ENCODE measurements around the gene RAB34.

RAB34 gene

DNA sequence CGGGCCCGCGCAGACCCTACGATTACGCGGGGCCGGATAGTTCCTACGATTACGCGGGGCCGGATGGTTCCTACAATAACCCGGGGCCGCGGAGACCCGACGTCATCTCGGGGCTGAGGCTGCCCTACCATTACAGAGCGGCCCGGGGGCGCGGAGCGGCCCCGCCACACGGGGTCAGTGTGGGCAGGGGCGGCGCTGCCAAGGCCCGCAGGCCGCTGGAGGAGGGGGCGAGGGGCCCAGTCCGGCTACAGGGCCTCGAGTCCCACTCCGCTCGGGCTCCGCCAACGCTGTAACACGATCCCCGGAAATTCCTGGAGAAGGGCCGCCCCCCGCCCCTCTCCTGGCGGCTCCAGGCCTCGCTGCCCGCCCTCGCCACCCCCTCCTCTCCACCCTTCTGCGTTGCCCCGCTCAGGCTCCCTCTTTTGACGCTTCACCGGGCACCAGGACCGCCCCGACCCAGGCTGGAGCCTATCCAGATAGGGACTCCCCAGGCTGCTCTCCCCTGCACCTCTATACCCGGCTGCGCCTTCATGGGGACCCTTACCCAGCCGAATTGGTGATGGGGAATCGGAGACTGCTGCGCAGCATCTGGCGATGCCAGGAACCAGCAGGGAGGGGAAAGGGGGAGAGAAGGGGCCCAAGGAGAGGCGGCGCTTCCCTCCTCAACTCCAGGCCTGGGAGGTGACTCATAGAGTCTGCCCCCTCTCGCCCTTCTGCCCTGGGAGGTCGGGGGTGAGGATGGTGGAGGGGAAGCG is at the start of gene RAB34:
TSS of gene RAB34 (minus strand) at position 291 of the 755 bp plus-strand sequence. CDS start 602 bp downstream, outside the sequence.
- no peak for DNase-seq (ENCODE audit: low spot score)

- DNase-seq (ENCODE audit: low spot score) = no peak
Observed at GRCh38 chr17:28765038-28765437, 47.4 kb upstream of the RAB34 start.

DNA sequence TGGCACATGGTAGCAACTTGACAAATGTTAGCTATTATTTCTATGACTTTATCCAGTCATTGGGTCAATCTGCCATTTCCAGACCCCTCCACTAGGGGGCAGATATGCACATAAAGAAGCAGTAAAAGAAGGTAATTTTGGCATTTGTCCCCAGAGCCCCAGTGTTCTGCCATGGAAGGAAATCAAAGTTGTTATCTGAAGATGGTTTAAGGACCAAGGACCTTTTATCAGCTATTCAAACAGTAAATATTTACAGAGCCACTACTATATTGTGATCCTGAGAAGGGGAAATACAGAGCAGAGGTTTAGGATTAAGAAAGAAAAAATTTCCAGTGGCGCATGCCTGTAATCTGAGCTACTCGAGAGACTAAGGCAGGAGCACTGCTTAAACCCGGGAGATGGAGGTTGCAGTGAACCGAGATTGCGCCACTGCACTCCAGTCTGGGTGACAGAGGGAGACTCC is 46.2 kb upstream of the RAB34 start:
- DNase-seq (ENCODE audit: low spot score) = peak; percentile 74

- DNase-seq (ENCODE audit: low spot score) = no peak
Observed at GRCh38 chr17:28763137-28763799, 45.6 kb upstream of the RAB34 start.

- DNase-seq (ENCODE audit: low spot score) = peak; percentile 70
Observed at GRCh38 chr17:28760601-28761562, 43.2 kb upstream of the RAB34 start.

DNA sequence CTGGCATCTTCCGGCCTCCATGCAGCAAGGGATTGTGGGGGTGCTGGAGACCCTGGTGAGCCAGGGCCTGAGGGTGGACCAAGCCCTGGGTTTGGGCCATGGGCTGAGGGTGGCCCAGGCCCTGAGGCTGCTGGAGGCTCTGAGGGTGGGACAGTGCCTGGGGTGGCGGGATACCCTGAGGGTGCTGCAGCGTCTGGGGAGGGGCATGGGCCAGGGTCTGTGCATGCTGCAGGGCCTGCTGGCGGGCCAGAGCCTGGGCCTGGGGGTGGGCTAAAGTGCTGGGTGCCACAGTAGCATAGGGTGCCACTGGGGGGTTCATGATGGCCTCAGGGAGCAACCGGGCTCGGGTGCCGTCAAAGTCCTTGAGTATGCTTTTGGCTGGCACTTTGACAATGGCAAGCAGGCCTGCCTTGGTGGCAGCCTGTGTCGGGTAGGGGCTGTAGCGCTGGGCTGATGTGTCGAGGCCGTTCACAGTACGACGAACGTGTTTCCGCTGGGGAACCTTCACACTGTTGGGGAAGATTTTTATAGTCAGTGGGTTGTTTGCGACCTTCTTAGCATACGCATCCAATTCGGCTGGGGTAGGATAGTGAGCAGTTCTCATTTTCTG is 41.7 kb upstream of the RAB34 start:
- DNase-seq (ENCODE audit: low spot score) = no peak

DNA sequence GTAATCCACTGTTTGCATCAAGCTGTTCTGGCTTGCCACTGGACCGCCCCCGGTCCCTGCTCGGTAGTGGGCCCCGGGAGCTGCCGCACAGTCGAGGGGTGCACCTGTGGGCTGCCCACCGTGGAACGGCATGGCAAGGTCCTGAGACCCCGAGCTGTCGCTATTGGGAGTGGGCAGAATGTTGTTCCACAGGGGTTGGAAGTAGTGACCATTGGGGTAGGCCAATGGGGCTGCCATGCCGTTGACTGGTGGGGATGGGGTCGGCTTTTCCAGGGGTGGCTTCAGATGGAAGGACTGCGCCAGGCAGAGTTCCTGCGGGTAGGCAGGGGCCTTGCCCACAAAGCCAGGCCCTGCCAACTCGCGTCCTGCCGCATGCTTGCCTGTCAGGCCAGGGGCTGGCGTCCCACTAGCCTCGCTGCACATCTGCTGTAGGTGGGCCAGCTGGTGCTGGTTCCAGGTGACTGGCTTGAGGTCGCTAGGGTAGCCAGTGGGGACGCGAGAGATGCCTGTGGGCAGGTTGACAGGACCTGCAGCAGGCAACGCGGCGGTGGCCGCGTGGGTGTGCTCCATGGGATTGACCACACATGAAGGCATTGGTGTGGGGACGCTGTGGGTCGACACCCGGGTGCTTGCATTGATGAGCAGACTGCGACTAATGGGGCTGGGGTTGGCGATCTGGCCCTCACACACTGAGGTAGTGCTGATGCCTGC is 40.9 kb upstream of the RAB34 start:
- no peak for DNase-seq (ENCODE audit: low spot score)

DNA sequence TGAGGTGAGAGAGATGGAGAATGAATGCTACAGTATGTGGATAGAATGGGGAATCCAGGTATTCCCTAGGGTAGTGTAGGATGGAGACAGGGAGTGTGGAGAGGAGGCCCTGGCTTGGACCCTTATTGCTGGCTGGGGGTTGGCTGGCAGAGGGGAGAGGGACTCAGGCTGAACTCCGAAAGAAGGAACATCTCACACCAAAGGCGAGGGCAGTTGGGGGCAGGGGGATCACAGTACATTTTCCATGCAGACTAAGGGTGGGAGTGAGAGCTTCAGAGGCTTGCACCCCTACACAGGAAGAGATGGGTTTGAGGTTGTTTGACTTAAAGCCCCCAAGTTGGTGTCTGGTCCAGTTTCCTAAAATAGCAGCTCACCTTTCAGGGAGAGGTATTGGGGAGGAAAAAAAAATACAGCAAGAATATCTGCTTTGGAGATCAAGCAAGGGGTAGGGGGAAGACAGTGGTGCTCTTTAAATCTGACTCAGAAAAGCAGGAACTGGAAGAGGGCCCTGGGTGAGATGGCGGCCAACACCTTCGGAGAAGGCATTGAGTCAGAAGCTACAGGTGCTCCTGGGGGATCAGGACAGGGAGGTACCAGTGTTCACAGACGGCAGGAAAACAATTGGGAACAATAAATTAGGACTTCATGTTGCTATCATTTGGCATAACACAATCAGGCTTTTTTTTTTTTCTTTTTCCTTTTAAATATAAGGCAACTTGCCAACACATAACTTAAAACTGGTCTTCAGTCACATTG is 38.6 kb upstream of the RAB34 start:
- DNase-seq (ENCODE audit: low spot score) = no peak

DNA sequence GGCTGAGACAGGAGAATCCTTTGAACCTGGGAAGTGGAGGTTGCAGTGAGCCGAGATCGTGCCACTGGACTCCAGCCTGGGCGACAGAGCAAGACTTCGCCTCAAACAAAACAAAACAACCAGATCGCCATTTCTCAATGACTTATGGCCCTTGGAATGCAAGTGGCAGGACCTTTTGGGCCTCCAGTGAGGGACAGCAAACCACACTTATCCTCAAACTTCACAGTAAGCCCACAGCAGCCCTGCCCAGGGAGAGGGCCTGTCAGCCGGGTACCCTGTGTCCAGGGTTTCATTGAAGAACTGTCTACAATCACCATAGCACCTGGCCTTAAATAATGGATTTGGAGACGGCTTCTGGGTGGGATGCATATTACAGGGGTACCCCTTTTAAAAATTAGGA is 37.8 kb upstream of the RAB34 start:
- DNase-seq (ENCODE audit: low spot score) = no peak

- DNase-seq (ENCODE audit: low spot score) = no peak
Observed at GRCh38 chr17:28751600-28752366, 34.1 kb upstream of the RAB34 start.

DNA sequence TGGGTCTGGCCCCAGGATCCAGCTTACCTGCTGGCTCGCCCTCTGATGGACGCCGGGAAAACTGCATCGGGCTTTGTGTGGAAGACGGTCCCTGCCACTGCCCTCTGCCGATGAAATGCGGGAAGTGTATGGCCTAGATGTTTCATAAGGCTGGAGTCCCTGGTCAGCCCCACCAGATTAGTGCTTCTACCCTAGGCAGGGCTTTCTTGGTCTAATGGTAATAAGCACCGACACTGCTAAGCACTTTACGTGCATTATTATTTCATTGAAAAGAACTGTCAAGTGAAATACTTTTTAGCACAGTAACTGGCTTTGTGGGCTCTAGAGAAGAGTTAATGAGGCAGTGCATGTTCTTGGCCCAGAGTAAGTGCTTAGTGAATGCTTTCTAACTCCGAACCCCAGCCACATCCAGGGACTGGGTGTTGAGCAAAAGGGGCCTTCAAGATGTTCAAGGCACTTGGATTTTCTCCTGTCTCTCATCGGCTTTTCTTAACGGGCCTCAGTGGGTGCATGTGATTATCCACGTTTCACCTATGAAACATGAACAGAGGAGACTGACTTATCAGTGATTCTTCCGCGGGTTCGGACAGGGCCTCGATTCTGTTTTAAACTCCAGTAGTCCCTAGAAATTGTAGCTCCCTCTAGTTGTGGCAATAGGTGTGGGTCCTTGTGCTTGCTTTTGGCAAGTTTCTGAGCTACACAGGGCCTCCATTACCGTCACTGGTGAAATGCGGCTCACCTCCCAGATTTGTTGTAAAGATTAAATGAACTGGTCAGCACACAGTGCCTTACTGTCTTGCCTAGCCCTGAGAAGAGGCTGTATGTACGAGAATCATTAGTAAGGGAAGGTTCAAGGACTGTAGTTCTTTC is 32.7 kb upstream of the RAB34 start:
- DNase-seq (ENCODE audit: low spot score) = peak; percentile 88

DNA sequence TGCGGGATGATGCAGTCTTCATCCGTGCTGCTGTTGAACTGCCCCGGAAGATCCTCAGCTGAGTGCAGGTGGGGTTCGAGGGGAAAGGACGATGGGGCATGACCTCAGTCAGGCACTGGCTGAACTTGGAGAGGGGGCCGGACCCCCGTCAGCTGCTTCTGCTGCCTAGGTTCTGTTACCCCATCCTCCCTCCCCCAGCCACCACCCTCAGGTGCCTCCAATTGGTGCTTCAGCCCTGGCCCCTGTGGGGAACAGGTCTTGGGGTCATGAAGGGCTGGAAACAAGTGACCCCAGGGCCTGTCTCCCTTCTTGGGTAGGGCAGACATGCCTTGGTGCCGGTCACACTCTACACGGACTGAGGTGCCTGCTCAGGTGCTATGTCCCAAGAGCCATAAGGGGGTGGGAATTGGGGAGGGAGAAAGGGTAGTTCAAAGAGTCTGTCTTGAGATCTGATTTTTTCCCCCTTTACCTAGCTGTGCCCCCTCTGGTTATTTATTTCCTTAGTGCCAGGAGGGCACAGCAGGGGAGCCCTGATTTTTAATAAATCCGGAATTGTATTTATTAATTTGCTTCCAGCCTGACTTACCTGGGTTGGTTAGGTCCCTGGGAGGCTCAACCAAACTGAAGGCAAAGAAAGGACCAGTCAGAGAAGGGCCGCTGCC is 32.0 kb upstream of the RAB34 start:
- DNase-seq (ENCODE audit: low spot score) = no peak

GRCh38 chr17:28748852-28749515 is 31.3 kb upstream of the RAB34 start:
- no peak for DNase-seq (ENCODE audit: low spot score)

DNA sequence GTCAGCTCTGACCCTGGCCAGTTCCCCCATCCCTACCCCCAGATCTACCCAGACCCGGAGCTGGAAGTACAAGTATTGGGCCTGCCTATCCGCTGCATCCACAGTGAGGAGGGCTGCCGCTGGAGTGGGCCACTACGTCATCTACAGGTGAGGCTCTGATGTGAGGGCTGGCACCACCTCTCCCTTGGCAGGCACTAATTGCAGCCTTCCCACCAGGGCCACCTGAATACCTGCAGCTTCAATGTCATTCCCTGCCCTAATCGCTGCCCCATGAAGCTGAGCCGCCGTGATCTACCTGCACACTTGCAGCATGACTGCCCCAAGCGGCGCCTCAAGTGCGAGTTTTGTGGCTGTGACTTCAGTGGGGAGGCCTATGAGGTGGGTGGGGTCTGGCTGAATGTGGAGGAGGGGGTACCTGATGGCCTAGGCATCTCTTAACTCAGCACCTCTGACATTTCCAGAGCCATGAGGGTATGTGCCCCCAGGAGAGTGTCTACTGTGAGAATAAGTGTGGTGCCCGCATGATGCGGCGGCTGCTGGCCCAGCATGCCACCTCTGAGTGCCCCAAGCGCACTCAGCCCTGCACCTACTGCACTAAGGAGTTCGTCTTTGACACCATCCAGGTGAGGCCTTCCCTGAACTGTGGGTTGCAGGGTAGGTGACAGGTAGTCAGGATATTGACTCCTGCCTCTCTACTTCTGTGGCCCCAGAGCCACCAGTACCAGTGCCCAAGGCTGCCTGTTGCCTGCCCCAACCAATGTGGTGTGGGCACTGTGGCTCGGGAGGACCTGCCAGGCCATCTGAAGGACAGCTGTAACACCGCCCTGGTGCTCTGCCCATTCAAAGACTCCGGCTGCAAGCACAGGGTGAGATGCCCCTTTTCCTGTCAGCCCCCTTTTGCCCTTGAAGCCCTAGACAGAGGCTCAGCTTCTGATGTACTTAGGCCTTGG is 30.4 kb upstream of the RAB34 start:
- DNase-seq (ENCODE audit: low spot score) = no peak

DNA sequence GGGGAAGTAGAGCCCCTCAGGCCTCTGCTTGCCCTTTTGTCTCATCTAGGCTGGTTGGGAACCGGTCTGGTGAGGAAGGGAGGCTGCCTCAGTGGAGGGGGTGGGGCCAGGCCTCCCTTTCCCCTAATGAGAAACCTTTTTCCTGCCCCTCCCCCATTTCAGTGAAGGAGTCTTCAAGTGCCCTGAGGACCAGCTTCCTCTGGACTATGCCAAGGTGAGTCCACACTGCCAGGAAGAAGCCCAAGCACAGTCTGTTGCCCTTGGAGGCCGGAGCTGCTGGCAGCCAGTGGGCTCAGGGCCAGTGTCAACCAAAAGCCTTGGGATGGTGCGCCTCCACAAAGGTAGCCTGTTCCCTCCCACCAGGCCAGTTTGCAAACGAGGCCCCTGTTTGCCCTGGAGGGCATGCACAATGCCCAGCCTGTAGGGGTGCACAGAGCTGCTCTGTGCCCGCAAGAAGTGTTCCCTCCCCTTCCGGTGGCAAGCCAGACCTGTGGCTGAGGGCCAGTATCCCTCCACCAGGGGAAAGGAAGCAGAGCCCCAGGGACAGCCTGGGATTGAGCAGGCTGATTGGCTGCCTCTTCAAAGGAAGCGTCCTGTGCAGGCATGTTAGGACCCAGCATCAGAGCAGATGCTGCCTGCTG is 29.5 kb upstream of the RAB34 start:
- DNase-seq (ENCODE audit: low spot score) = no peak

DNA sequence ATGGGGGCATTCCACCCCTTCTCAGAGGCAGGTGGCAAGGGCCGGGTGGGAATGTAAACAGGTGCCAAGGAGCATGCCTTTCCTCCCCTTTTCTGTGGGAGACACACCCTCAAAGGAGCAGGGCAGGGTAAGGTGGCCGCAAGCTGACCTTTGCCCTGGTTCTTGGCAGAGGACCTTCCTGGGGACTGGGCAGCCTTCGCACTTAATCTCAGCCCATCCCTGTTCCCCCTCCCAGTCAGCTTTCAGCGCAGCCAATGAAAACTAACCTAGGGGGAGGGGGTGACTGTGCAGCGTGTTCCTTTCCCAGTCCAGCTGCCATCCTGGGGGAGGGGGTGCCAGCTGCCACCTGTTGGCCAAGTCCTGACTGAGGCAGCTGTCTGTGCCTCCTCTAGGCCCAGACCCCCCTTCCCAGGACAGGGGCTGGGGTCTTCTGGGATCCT is 29.0 kb upstream of the RAB34 start:
- DNase-seq (ENCODE audit: low spot score) = no peak
